ENCODE data around the gene BCAP31.

DNA sequence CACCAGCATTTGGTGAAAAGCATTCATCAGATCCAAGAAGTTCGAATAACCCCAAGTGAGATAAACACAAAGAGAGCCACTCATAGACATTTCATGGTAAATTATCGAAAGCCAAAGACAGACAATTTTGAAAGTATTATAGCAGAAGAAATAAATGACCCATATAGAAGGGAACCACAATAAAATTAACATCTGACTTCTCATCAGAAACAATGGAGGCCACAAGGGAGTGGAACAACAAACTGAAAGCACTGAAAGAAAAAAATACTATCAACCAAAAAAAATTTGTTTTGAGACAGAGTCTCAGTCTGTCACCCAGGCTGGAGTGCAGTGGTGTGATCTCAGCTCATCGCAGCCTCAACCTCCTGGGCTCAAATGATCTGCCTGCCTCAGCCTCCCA lies 64.9 kb downstream of the BCAP31 start:
- no peak for TF ChIP-seq ZNF274 (IDR thresholded peaks at IDR 0.05; ENCODE audit: low read depth, low read length)
- TF ChIP-seq YY1 (IDR thresholded peaks at IDR 0.05; ENCODE audit: insufficient read depth, insufficient read length), result no peak
- no peak for TF ChIP-seq SUZ12 (IDR thresholded peaks at IDR 0.05; ENCODE audit: extremely low read depth, insufficient read depth, insufficient read length)
